Measurements from ENCODE around the gene PGF. TPM values are rescaled to one million over a fixed set of nuclear protein-coding genes. Genes with fewer than 3 reads are reported as not detected.

The PGF gene
- polyA plus RNA-seq, 3 donors, result 0.03 TPM; not detected in 2

DNA sequence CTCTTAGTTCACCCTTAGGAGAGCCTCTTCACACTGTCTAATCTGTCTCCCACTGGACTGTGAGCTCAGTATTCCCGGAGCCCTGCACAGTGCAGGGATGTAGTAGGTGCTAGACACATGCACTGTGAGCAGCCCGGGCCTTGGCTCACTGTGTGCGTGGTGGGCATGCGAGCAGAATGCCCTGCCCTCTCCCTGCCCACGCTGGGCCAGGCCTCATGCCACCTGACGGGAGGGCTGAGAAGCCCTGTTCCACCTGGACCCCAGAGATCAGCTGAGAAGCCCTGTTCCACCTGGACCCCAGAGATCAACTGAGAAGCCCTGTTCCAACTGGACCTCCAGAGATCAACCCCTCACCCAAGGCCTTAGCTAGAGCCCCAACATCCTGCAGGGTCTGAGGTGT, 43.3 kb downstream of the PGF start:
- Histone ChIP-seq H3K4me2 (replicated peaks; ENCODE audit: extremely low read depth, low read length, poor library complexity, severe bottlenecking) (no peak overlapping the region), H3K36me3 (replicated peaks in 1 of 2; ENCODE audit: control insufficient read depth in 1 of 2, insufficient read depth in 2 of 2, low read length in 2 of 2) (no peaks in the 10 kb centered on the region), H3K27me3 (ENCODE audit: control insufficient read depth in 2 of 2, insufficient read depth in 2 of 2, low read length in 2 of 2) (no peaks in the 10 kb centered on the region), H3K27ac (ENCODE audit: low read depth in 1 of 2, low read length in 2 of 2) (no peak overlapping the region), H2AFZ (ENCODE audit: insufficient read depth, low read depth, low read length, poor library complexity, severe bottlenecking) (no peak overlapping the region), H3K9ac (ENCODE audit: insufficient read depth, low read length, poor library complexity, severe bottlenecking) (no peak overlapping the region), H3K4me3 (replicated peaks in 1 of 3; ENCODE audit: low read depth in 2 of 3, low read length in 3 of 3) (no peak overlapping the region), H3K79me2 (ENCODE audit: insufficient read depth, low read length) (no peaks in the 10 kb centered on the region), H3K4me1 (ENCODE audit: control insufficient read depth in 1 of 2, insufficient read depth in 2 of 2, low read length in 2 of 2) (no peaks in the 10 kb centered on the region), H3K9me3 (replicated peaks in 1 of 2; ENCODE audit: control insufficient read depth in 1 of 2, insufficient read depth in 1 of 2, low read length in 2 of 2) (no peaks in the 10 kb centered on the region), H4K20me1 (ENCODE audit: insufficient read depth, low read length) (no peaks in the 10 kb centered on the region)
- intact Hi-C loops (cut with micrococcal nuclease), result loop anchor here in 1 of 2 donors (5.0 kb wide), 1 partner anchor 175 kb away; no protein-coding TSS in a partner anchor
- no peak for DNase-seq
- Mint-ChIP-seq H3K27me3 (ENCODE audit: low read depth in 3 of 3) (peaks cover 0 to 3% (median 2%) of the 10 kb centered on the region in 3 donors), H3K27ac (no peak overlapping the region), H3K36me3 (peaks cover 0 to 2% of the 10 kb centered on the region in 2 donors), H3K4me3 (no peak overlapping the region), H3K4me1 (peaks cover 1% of the 10 kb centered on the region), H3K9me3 (no peaks in the 10 kb centered on the region)
- no peak for TF ChIP-seq CTCF (IDR thresholded peaks at IDR 0.05)
- WGBS (ENCODE audit: insufficient coverage), result 95% methylated on average over 6 of the region's 6 CpGs

GRCh38 chr14:74911704-74912103, 43.7 kb downstream of the PGF start:
- H3K27me3 Mint-ChIP-seq (ENCODE audit: low read depth in 3 of 3), result peaks cover 0 to 3% (median 1%) of the 10 kb centered on the region in 3 donors
- Histone ChIP-seq H3K36me3 (replicated peaks in 1 of 2; ENCODE audit: control insufficient read depth in 1 of 2, insufficient read depth in 2 of 2, low read length in 2 of 2) (peaks cover 0 to 1% of the 10 kb centered on the region in 2 donors), H4K20me1 (ENCODE audit: insufficient read depth, low read length) (no peaks in the 10 kb centered on the region), H3K27me3 (ENCODE audit: control insufficient read depth in 2 of 2, insufficient read depth in 2 of 2, low read length in 2 of 2) (no peaks in the 10 kb centered on the region), H3K9ac (ENCODE audit: insufficient read depth, low read length, poor library complexity, severe bottlenecking) (no peak overlapping the region), H3K9me3 (replicated peaks in 1 of 2; ENCODE audit: control insufficient read depth in 1 of 2, insufficient read depth in 1 of 2, low read length in 2 of 2) (no peaks in the 10 kb centered on the region), H3K4me1 (ENCODE audit: control insufficient read depth in 1 of 2, insufficient read depth in 2 of 2, low read length in 2 of 2) (no peaks in the 10 kb centered on the region), H3K27ac (ENCODE audit: low read depth in 1 of 2, low read length in 2 of 2) (no peak overlapping the region), H3K79me2 (ENCODE audit: insufficient read depth, low read length) (no peaks in the 10 kb centered on the region), H2AFZ (ENCODE audit: insufficient read depth, low read depth, low read length, poor library complexity, severe bottlenecking) (no peak overlapping the region), H3K4me3 (replicated peaks in 1 of 3; ENCODE audit: low read depth in 2 of 3, low read length in 3 of 3) (no peak overlapping the region), H3K4me2 (replicated peaks; ENCODE audit: extremely low read depth, low read length, poor library complexity, severe bottlenecking) (no peak overlapping the region)
- no peak overlapping the region for H3K27ac Mint-ChIP-seq
- no peak for DNase-seq
- intact Hi-C loops (cut with micrococcal nuclease), result loop anchor here (2.0 to 5.0 kb wide), 2 partner anchors 176 to 177 kb away; no protein-coding TSS in a partner anchor
- WGBS (ENCODE audit: insufficient coverage), result 100% methylated on average over 4 of the region's 5 CpGs
- TF ChIP-seq CTCF (IDR thresholded peaks at IDR 0.05), result no peak
- H3K9me3 Mint-ChIP-seq, result no peaks in the 10 kb centered on the region
- no peak overlapping the region for H3K4me3 Mint-ChIP-seq
- peaks cover under 1 to 6% of the 10 kb centered on the region in 2 donors for H3K36me3 Mint-ChIP-seq
- H3K4me1 Mint-ChIP-seq, result peaks cover 1% of the 10 kb centered on the region
